Karpas-422 (cell line): Measurements from ENCODE around the gene FGB. TPM values are rescaled to one million over a fixed set of nuclear protein-coding genes. Genes with fewer than 3 reads are reported as not detected.

ENCODE experiments used
- DNase-seq: peaks from one replicate; pipeline ENCODE4 v3.0.0-alpha.2; 2015
- H2AFZ ChIP-seq: fragments of 200-600 bp; sonication (generic); 2 replicates; pipeline ENCODE4 v1.6.1; 2014; ENCODE audit warnings: antibody characterized with exemption, low read length, mixed read lengths
- H3K27ac ChIP-seq: fragments of 200-600 bp; sonication (generic); 2 replicates; pipeline ENCODE4 v1.5.1; 2014; ENCODE audit warnings: mild to moderate bottlenecking, low read length, moderate library complexity
- H3K27me3 ChIP-seq: fragments of 200-600 bp; sonication (generic); 2 replicates; pipeline ENCODE4 v1.6.1; 2014; ENCODE audit warnings: low read length, mixed read lengths
- H3K36me3 ChIP-seq: fragments of 200-600 bp; sonication (generic); 2 replicates; pipeline ENCODE4 v1.6.1; 2014; ENCODE audit warnings: low read length, mixed read lengths; ENCODE audit not compliant: insufficient read depth
- H3K4me1 ChIP-seq: fragments of 200-600 bp; sonication (generic); 2 replicates; pipeline ENCODE4 v1.6.1; 2014; ENCODE audit warnings: mild to moderate bottlenecking, low read length, mixed read lengths
- H3K4me2 ChIP-seq: fragments of 200-600 bp; sonication (generic); 2 replicates; pipeline ENCODE4 v1.6.1; 2014; ENCODE audit warnings: low read length, low read depth, mild to moderate bottlenecking; ENCODE audit not compliant: poor library complexity, severe bottlenecking
- H3K4me3 ChIP-seq: fragments of 200-600 bp; sonication (generic); 2 replicates; pipeline ENCODE4 v1.5.1; 2014; ENCODE audit warnings: mild to moderate bottlenecking, antibody characterized with exemption, low read length, mixed read lengths
- H3K79me2 ChIP-seq: fragments of 200-600 bp; sonication (generic); 2 replicates; pipeline ENCODE4 v1.6.1; 2014; ENCODE audit warnings: mild to moderate bottlenecking, low read length, mixed read lengths
- H3K9ac ChIP-seq: fragments of 200-600 bp; sonication (generic); 2 replicates; pipeline ENCODE4 v1.6.0; 2014; ENCODE audit warnings: low read length
- H3K9me2 ChIP-seq: fragments of 200-600 bp; sonication (generic), shearing (Covaris generic); replicated peaks from 2 replicates; pipeline ENCODE4 v1.6.0; 2014; ENCODE audit warnings: mild to moderate bottlenecking, low read length, moderate library complexity; ENCODE audit not compliant: insufficient read depth
- H3K9me3 ChIP-seq: fragments of 300-700, 200-600 bp; sonication (generic); 2 replicates; pipeline ENCODE4 v1.6.1; 2014; ENCODE audit warnings: low read length, mixed read lengths
- H4K20me1 ChIP-seq: fragments of 200-600 bp; sonication (generic); 2 replicates; pipeline ENCODE4 v1.6.1; 2014; ENCODE audit warnings: mild to moderate bottlenecking, antibody characterized with exemption, low read length, low read depth; ENCODE audit not compliant: insufficient read depth
- total RNA-seq: library from RNA; depleted of rRNA; stranded (reverse); fragments of >200 nt; shearing (Covaris generic); gene quantifications from 2 replicates; pipeline ENCODE4 v1.2.3, GENCODE V29; 2014; ENCODE audit warnings: low replicate concordance

Gene FGB
- total RNA-seq, 1 experiment from 2014 or later = not detected

DNA sequence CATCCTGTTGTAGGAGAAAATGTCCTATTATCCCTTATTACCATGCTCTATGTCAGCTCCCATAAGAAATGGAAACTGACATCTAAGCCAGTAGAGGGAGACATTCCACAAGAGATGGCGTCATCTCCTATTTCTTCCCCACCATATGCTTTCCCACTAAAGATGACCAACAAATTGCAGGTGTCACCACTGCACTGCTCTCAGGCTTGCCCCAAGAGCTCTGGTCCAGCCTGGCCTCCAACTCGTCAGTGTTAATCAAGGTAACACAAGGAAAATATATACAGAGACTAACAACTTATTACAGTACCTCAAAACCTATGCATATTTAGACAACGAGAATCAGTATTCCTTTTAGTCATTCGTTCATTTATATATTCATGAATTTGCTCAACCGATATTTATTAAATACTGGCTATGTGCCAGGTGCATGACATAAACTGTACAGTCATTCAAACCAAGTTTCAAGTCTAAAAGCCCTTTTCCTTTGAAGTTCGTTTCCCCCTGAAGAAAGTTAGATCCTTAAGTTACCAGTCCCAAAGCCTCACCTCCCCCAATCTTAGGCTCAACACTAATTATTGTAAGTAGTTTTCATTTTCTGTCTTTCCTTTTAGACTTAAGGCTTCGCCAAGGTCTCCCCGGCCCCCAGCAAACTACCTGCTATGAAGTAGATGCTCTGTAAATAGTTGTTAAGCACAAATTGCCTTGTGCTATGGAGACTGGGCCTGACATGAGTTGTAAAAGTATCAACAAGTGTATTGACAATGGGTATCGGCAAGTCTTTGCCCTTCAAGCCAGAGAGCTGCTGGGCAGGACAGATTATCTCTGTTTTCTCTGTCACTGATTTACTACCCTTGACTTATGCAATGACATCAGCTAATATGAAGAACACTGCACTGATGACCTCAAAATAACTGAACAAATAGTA, 3.1 kb upstream of the FGB start:
- DNase-seq = peak; percentile 83
- H2AFZ ChIP-seq = no peak overlapping the region
- H4K20me1 ChIP-seq = no peaks in the 10 kb centered on the region
- H3K27me3 ChIP-seq = no peaks in the 10 kb centered on the region
- H3K9ac ChIP-seq = no peak overlapping the region
- no peak overlapping the region for H3K4me3 ChIP-seq
- no peaks in the 10 kb centered on the region for H3K79me2 ChIP-seq
- no peaks in the 10 kb centered on the region for H3K9me2 ChIP-seq
- no peaks in the 10 kb centered on the region for H3K36me3 ChIP-seq
- H3K4me2 ChIP-seq = no peak overlapping the region
- H3K27ac ChIP-seq = no peak overlapping the region
- no peaks in the 10 kb centered on the region for H3K9me3 ChIP-seq
- H3K4me1 ChIP-seq = no peaks in the 10 kb centered on the region

DNA sequence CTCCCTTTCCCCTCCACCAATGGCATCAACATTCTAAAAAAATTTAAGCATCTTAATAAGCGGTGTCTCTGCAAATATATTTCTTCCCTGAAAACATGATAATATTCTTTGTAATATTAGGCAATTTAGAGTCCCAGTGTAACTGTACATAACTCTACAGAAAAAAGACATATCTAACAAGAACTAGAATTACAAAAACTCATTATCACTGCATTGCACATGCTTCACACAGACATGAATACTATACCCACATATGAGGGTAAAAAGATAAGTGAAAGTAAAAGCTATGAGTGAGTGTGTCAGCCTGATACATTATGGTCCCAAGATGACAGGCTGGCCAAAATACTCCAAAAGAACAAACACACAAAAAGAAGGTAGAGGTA, 2.4 kb upstream of the FGB start:
- no peak for DNase-seq
- Histone ChIP-seq H3K4me1 (no peaks in the 10 kb centered on the region), H3K79me2 (no peaks in the 10 kb centered on the region)

DNA sequence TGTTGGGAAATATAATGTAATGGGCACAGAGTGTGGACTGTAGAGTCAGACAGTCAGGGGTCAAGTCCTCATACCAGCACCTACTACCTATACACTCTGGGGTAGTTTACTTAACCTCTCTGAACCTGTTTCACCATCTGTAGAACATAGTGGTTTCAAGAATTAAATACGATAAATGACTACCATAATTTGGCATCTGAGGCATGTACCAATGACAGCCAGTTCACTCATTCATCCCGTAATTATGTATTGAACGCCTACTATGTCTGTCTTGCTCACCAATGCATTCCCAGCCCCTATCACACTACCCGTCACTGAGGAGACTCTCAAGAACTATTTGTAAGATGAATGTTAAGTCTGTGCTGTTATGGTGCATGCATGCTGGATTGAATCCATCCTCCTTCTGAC, 2.0 kb upstream of the FGB start:
- H3K79me2 ChIP-seq = no peaks in the 10 kb centered on the region
- H3K9ac ChIP-seq = no peak overlapping the region
- no peak overlapping the region for H3K27ac ChIP-seq
- H3K9me3 ChIP-seq = no peaks in the 10 kb centered on the region
- no peak overlapping the region for H3K4me2 ChIP-seq
- DNase-seq = no peak
- H3K4me1 ChIP-seq = no peaks in the 10 kb centered on the region
- no peak overlapping the region for H3K4me3 ChIP-seq
- H3K9me2 ChIP-seq = no peaks in the 10 kb centered on the region
- no peaks in the 10 kb centered on the region for H3K36me3 ChIP-seq
- H4K20me1 ChIP-seq = no peaks in the 10 kb centered on the region
- H3K27me3 ChIP-seq = no peaks in the 10 kb centered on the region
- no peak overlapping the region for H2AFZ ChIP-seq

More for the DNA sequence above, 2.4 kb upstream of the FGB start:
- no peak overlapping the region for H3K4me3 ChIP-seq
- no peaks in the 10 kb centered on the region for H3K27me3 ChIP-seq
- H2AFZ ChIP-seq = no peak overlapping the region
- no peak overlapping the region for H3K9ac ChIP-seq
- no peaks in the 10 kb centered on the region for H4K20me1 ChIP-seq
- H3K27ac ChIP-seq = no peak overlapping the region
- H3K9me3 ChIP-seq = no peaks in the 10 kb centered on the region
- H3K4me2 ChIP-seq = no peak overlapping the region
- no peaks in the 10 kb centered on the region for H3K9me2 ChIP-seq
- no peaks in the 10 kb centered on the region for H3K36me3 ChIP-seq

DNA sequence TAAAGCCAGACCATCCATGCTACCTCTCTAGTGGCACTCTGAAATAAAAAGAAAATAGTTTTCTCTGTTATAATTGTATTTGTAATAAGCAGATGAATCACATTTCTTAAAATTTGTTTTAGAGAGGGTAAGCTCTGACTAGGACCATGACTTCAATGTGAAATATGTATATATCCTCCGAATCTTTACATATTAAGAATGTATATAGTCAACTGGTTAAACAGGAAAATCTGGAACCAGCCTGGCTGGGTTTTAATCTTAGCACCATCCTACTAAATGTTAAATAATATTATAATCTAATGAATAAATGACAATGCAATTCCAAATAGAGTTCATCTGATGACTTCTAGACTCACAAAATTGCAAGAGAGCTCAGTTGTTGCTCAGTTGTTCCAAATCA, 1.5 kb downstream of the FGB start:
- DNase-seq = no peak
- H3K27me3 ChIP-seq = no peaks in the 10 kb centered on the region
- H3K4me2 ChIP-seq = no peak overlapping the region
- no peak overlapping the region for H3K9ac ChIP-seq
- H3K36me3 ChIP-seq = no peaks in the 10 kb centered on the region
- H3K9me3 ChIP-seq = no peaks in the 10 kb centered on the region
- H3K4me1 ChIP-seq = no peaks in the 10 kb centered on the region
- H2AFZ ChIP-seq = no peak overlapping the region
- H3K79me2 ChIP-seq = no peaks in the 10 kb centered on the region
- no peak overlapping the region for H3K27ac ChIP-seq
- no peaks in the 10 kb centered on the region for H4K20me1 ChIP-seq
- H3K9me2 ChIP-seq = no peaks in the 10 kb centered on the region
- no peak overlapping the region for H3K4me3 ChIP-seq

DNA sequence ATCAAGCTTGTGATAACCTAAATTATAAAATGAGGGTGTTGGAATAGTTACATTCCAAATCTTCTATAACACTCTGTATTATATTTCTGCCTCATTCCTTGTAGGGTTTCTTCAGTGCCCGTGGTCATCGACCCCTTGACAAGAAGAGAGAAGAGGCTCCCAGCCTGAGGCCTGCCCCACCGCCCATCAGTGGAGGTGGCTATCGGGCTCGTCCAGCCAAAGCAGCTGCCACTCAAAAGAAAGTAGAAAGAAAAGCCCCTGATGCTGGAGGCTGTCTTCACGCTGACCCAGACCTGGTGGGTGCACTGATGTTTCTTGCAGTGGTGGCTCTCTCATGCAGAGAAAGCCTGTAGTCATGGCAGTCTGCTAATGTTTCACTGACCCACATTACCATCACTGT, 2.9 kb downstream of the FGB start:
- no peak for DNase-seq

DNA sequence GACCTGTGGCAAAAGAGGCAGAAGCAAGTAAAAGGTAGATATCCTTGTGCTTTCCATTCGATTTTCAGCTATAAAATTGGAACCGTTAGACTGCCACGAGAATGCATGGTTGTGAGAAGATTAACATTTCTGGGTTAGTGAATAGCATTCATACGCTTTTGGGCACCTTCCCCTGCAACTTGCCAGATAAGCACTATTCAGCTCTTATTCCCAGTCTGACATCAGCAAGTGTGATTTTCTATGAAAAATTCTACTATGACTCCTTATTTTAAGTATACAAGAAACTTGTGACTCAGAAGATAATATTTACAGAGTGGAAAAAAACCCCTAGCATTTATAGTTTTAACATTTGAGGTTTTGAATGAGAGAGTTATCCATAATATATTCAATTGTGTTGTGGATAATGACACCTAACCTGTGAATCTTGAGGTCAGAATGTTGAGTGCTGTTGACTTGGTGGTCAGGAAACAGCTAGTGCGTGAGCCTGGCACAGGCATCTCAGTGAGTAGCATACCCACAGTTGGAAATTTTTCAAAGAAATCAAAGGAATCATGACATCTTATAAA, 3.9 kb downstream of the FGB start:
- no peak for DNase-seq
- H4K20me1 ChIP-seq = no peaks in the 10 kb centered on the region
- no peak overlapping the region for H3K9ac ChIP-seq
- H3K79me2 ChIP-seq = no peaks in the 10 kb centered on the region
- H3K4me1 ChIP-seq = no peaks in the 10 kb centered on the region
- H3K27me3 ChIP-seq = no peaks in the 10 kb centered on the region
- no peak overlapping the region for H3K27ac ChIP-seq
- no peak overlapping the region for H3K4me3 ChIP-seq
- no peaks in the 10 kb centered on the region for H3K9me3 ChIP-seq
- H3K36me3 ChIP-seq = no peaks in the 10 kb centered on the region
- no peak overlapping the region for H3K4me2 ChIP-seq
- no peak overlapping the region for H2AFZ ChIP-seq
- no peaks in the 10 kb centered on the region for H3K9me2 ChIP-seq

More for the DNA sequence above, 2.9 kb downstream of the FGB start:
- Histone ChIP-seq H3K27ac (no peak overlapping the region), H3K9me2 (no peaks in the 10 kb centered on the region), H3K4me3 (no peak overlapping the region), H2AFZ (no peak overlapping the region), H3K9ac (no peak overlapping the region), H4K20me1 (no peaks in the 10 kb centered on the region), H3K79me2 (no peaks in the 10 kb centered on the region), H3K4me2 (no peak overlapping the region), H3K9me3 (no peaks in the 10 kb centered on the region), H3K36me3 (no peaks in the 10 kb centered on the region), H3K27me3 (no peaks in the 10 kb centered on the region), H3K4me1 (no peaks in the 10 kb centered on the region)

DNA sequence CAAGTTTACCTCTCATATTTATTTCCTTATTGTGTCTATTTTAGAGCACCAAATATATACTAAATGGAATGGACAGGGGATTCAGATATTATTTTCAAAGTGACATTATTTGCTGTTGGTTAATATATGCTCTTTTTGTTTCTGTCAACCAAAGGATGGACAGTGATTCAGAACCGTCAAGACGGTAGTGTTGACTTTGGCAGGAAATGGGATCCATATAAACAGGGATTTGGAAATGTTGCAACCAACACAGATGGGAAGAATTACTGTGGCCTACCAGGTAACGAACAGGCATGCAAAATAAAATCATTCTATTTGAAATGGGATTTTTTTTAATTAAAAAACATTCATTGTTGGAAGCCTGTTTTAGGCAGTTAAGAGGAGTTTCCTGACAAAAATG, 6.2 kb downstream of the FGB start:
- H3K27me3 ChIP-seq = no peaks in the 10 kb centered on the region
- H3K36me3 ChIP-seq = no peaks in the 10 kb centered on the region
- DNase-seq = no peak
- H2AFZ ChIP-seq = no peak overlapping the region
- H3K9me2 ChIP-seq = no peaks in the 10 kb centered on the region
- H3K4me2 ChIP-seq = no peak overlapping the region
- no peaks in the 10 kb centered on the region for H3K79me2 ChIP-seq
- H3K4me1 ChIP-seq = no peaks in the 10 kb centered on the region
- no peaks in the 10 kb centered on the region for H4K20me1 ChIP-seq
- H3K9ac ChIP-seq = no peak overlapping the region
- no peak overlapping the region for H3K27ac ChIP-seq
- H3K4me3 ChIP-seq = no peak overlapping the region
- H3K9me3 ChIP-seq = no peaks in the 10 kb centered on the region

DNA sequence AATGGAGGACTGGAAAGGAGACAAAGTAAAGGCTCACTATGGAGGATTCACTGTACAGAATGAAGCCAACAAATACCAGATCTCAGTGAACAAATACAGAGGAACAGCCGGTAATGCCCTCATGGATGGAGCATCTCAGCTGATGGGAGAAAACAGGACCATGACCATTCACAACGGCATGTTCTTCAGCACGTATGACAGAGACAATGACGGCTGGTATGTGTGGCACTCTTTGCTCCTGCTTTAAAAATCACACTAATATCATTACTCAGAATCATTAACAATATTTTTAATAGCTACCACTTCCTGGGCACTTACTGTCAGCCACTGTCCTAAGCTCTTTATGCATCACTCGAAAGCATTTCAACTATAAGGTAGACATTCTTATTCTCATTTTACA, 6.8 kb downstream of the FGB start:
- no peaks in the 10 kb centered on the region for H3K36me3 ChIP-seq
- no peaks in the 10 kb centered on the region for H4K20me1 ChIP-seq
- no peaks in the 10 kb centered on the region for H3K27me3 ChIP-seq
- no peak overlapping the region for H3K4me2 ChIP-seq
- DNase-seq = no peak
- no peaks in the 10 kb centered on the region for H3K4me1 ChIP-seq
- H3K9me2 ChIP-seq = no peaks in the 10 kb centered on the region
- H3K79me2 ChIP-seq = no peaks in the 10 kb centered on the region
- no peak overlapping the region for H3K9ac ChIP-seq
- no peak overlapping the region for H3K27ac ChIP-seq
- H3K4me3 ChIP-seq = no peak overlapping the region
- no peaks in the 10 kb centered on the region for H3K9me3 ChIP-seq
- no peak overlapping the region for H2AFZ ChIP-seq
